ENCODE results near the gene RYR1.
"Not testable (repeated sequence)": the region's sequence is repeated elsewhere in the genome, so short reads cannot be mapped to it uniquely, and the experiment has no call there.

The RYR1 gene

DNA sequence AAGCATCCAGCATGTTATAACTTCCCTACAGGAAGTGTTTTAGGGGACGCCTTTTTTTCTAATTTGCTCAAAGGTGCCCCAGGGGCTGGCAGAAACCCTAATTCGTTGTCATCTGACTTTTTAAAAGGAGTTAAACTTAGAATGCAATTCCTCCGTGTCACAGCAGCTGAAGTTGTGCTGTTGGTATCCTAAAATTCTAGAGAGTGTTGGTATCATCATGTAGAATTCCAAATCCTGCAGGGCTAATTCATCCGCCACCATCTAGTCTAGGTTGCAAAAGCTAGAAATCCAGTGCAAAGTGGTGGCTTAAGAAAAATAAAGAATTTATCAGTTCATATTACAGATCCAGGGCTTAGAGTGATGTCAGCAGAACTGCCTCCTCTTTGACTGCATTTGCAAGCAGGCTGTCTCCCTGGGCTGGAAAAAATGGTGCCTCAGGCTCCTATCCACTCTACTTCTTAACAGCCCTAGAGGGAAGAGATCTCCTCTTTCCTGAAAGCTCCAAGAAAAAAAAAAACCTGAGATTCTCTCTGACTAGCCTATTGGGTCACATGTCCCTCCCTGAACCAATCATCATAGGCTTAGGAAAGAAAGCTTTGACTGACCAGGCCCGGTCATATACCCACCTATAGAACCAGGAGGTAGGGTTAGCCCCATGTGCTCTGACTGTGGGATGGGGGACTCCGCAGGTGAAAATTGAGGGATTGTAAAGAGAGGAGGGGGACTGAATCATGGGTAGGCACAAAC lies 111.3 kb downstream of the RYR1 start:
- DNase-seq: no peak

DNA sequence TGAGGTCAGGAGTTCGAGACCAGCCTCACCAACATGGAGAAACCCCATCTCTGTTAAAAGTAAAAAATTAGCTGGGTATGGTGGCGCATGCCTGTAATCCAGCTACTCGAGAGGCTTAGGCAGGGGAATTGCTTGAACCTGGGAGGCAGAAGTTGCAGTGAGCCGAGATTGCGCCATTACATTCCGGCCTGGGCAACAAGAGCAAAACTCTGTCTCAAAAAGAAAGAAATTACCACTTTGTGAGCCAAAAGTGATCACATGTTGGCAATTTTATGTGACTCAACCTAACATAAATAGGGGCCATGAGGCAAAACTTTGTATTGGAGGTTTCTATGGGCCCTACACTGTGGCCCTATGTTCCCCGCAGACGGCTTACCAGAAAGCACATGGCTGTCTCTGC lies 112.1 kb downstream of the RYR1 start:
- no peak for DNase-seq

DNA sequence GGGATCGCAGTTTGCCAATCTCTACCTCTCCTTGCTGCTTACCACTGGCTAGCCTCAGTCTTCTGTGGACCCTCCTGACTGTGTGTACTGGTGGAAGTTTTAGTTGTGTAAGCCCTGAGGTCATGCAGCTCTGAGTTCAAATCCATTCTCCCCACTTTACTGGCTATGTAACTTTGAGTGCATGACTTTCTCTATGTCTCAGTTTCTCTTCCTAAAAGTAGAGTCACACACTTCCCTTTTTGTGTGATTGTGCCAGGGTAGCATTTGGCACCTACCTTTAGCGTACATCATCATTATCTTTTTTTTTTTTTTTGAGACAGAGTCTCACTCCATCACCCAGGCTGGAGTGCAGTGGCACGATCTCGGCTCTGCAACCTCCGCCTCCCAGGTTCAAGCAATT lies 113.9 kb downstream of the RYR1 start:
- DNase-seq: no peak

DNA sequence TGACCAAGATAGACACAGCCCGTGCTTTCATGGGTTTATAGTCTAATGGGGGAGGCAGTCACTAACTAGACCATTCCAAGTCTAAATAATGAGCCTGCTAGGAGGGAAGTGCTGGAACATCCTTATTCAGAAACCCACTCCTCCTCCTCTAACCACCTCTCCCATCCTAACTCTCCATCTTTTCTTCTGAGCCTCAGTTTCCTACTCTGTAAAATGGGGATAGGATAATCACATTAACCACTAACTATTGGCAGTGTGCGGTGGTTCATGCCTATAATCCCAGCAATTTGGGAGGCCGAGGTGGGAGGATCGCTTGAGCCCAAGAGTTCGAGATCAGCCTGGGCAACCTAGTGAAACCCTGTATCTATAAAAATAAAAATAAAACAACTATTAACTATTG lies 115.6 kb downstream of the RYR1 start:
- no peak for DNase-seq

DNA sequence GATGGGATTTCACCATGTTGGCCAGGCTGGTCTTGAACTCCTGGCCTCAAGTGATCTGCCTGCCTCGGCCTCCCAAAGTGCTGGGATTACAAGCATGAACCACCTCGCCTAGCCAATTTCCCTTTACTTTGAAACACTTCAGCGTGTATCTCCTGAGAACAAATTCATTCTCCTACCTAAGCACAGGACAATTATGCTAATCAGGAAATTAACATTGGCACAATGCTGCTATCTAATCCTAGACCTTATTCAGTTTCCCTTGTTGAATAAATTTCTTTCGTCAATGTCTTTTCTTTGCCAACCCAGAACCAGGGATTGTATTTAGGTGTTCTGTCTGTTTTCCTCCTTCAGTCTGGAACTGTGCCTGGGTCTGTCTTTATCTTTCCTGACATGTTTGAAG lies 116.5 kb downstream of the RYR1 start:
- no peak for DNase-seq

DNA sequence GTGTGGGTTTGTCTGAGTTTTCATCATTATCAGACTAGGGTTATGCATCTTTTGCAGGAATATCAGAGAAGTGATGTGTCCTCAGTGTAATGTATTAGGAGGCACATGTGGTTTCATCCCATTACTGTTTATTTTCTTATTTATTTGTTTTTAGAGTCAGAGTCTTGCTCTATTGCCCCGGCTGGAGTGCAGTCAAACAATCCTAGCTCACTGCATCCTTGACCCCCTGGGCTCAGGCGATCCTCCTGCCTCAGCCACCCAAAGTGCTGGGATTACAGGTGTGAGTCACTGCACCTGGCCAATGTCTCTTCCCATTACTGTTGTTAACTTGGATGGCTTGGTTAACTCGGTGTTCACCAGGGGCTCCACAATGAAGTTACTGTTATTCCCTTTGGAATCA lies 116.9 kb downstream of the RYR1 start:
- no peak for DNase-seq

DNA sequence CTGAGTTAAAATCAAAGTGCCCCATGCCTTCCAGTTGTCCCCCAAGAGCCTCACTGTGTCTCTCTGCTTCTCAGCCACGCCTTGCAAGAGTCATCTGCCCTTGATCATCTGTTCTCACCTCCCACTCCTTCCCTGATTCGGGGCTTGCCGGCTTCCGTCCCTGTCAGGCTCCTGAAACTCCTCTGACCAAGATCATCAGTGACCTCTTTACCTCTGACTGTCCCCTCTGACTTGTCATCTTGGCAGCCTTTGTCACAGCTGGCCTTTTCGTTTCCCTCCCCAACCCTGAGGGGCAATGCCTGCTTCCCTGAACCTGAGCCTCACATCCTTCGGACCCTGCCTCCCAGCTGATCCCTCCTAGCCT lies 117.9 kb downstream of the RYR1 start:
- peak; percentile 68 to 77 for DNase-seq

DNA sequence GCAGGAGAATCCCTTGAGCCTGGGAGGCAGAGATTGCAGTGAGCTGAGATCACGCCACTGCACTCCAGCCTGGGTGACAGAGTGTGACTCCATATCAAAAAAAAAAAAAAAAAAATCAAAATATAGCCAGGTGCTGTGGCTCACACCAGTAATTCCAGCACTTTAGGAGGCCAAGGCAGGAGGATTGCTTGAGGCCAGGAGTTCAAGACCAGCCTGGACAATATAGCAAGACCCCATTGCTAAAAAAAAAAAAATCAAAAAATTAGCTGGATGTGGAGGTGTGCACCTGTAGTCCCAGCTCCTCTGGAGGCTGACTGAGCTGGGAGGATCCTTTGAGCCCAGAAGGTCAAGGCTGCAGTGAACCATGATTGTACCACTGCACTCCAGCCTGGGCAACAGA lies 119.7 kb downstream of the RYR1 start:
- DNase-seq: not testable (repeated sequence)

DNA sequence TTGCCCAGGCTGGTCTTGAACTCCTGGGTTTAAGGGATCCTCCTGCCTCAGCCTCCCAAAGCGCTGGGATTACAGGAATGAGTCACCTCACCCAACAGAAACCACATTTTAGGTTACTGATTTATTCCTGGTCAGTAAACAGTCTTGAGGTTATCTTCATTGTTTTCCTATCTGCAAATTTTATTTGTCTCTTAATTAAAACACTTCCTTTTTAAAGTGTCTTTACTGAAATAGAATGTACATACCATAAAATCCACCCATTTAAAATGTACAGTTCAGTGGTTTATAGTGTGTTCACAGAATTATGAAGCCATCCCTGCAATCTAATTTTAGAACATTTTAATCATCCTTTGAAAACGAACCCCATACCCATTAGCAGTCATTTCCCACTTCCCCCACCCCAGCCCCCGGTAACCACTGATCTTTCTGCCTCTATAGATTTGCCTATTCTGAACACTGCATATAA lies 121.2 kb downstream of the RYR1 start:
- DNase-seq: peak in 1 of 2 experiments; percentile 36

DNA sequence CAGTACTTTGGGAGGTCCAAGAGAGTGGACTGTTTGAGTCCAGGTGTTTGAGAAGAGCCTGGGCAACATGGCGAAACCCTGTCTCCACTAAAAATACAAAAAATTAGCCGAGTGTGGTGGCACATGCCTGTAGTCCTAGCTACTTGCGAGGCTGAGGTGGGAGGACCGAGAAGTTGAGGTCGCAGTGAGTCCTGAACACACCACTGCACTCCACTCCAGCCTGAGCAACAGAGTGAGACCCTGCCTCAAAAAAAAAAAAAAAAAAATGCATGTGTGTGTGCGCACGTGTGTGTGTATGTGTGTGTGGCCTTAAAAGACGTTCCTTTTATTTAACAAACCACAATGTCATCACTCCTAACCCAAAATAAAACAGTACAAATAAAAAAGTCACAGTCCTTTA lies 121.7 kb downstream of the RYR1 start:
- DNase-seq: no peak

DNA sequence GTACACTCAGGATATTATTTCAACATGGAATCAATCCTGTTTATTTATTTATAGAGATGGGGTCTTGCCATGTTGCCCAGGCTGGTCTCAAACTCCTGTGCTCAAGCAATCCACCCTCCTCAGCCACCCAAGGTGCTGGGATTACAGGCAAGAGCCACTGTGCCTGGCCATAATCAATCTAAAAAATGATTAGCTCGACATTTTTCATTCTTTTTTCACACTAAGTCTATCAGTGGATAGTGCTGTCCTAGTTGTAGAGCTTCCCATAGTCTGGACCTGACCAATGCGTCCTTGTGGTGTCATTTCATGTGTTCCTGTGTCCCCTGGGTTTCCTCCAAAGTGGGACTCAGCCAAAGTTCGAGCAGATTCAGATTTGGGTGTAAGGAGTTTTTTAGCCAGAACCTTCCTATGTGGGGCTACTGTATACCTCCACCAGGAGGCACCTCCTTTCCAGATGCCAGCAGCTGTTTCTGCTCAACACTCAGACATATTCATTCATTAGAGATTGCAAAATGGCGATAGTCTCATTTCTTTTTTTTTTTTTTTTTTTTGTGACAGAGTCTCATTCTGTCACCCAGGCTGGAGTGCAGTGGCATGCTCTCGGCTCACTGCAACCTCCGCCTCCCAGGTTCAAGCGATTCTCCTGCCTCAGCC lies 123.2 kb downstream of the RYR1 start:
- DNase-seq: no peak

DNA sequence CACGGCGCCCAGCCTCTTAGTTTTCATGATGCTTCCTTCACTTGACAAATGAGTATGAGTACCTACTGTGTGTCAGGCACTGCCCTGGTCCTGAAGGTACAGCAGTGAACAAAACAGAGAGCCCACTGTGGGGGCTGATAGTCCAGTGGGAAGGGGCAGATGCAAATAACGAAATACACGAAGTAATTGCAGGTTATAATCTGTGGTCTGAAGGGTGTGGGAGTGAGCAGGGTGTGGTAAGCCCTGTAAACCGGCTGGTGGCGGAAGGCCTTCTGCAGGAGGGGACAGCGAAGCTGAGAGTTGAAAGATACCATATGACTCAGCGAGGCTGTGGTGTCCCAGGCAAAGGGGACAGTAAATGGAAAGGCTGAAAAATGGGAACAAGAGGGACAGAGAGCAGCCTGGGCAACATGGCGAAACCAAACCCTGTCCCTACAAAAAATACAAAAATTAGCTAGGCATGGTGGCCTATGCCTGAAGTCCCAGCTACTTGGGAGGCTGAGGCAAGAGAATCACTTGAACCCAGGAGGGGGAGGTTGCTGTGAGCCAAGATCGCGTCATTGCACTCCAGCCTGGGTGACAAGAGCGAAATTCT lies 123.8 kb downstream of the RYR1 start:
- peak; percentile 50 to 57 for DNase-seq

DNA sequence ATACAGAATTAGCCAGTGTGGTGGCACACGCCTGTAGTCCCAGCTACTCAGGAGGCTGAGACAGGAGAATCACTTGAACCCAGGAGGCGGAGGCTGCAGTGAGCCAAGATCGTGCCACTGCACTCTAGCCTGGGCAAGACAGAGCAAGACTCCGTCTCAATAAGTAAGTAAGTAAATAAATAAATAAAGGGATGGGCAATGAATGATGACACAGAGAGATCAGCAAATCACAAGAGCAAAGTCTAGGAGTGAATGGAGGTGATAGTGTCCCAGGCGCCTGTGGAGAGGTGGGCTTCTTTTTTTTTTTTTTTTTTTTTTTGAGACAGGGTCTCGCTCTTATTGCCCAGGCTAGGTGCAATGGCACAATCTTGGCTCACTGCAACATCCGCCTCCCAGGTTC lies 125.4 kb downstream of the RYR1 start:
- DNase-seq: not testable (repeated sequence)

DNA sequence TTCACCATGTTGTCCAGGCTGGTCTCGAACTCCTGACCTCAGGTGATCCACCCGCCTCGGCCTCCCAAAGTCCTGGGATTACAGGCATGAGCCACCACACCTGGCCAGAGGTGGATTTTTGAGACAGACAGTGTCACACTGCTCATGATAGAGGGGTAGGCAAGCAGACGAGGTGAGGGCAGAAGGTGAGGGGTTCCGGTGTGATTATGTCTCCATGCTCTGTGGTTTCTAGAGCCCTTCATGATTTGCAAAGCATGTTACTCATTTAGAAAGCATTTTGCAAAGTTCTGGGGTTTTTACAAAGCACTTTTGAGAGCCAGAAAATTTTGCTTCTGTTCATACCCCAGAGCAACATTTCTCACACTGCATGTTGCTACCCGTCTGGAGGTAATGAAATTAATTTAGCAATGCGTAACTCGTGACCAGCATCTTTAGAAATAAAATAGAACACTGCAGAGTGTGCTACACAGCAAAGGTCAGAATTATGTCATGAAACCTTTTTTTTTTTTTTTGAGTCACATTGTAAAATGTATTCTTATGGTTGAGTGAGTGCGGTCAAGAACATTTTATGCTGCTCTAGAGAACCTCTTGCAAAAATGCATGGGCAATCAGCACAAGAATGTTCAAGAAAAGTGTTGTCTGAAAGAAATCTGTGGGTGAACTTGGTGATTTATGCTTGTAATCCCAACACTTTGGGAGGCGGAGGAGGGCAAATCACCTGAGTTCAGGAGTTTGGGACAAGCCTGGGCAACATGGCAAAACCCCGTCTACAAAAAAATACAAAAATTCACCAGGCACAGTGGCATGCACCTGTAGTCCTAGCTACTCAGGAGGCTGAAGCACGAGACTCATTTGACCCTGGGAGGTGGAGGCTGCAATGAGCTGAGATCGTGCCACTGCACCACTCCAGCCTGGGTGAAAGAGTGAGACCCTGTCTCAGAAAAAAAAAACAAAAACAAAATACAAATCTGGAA lies 126.2 kb downstream of the RYR1 start:
- DNase-seq: peak; percentile 48 to 52

DNA sequence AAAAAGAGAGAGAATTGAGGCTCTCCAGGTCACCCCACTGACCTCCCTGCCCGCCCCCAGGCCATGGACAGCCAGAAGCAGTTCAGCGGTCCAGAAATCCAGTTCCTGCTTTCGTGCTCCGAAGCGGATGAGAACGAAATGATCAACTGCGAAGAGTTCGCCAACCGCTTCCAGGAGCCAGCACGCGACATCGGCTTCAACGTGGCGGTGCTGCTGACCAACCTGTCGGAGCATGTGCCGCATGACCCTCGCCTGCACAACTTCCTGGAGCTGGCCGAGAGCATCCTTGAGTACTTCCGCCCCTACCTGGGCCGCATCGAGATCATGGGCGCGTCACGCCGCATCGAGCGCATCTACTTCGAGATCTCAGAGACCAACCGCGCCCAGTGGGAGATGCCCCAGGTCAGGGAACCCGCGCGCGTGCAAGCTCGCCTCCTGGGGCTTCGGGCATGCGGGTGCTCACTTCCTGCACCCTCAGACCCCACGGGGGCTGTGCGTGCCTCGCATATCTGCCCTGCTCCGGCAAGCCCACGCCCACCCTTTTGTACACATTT lies 127.6 kb downstream of the RYR1 start:
- DNase-seq: no peak

DNA sequence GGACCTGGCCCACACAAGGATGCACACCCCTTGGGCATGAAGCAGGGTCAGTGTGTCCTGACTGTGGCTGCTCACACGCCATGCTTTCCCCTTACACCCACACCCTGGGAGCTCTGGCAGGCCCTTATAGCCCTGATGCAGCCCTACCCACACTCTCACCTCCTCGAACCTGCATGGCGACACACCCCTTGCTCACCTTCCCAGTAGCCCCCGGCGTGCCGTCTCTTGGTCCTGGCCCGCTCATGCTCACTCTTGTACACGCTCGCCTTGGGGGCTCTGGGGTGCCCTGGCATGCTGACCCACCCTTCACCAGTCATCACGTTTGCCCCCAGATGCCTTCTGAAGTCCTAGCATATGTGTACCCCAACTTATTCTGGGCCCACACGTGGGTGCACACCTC lies 128.2 kb downstream of the RYR1 start:
- DNase-seq: no peak

DNA sequence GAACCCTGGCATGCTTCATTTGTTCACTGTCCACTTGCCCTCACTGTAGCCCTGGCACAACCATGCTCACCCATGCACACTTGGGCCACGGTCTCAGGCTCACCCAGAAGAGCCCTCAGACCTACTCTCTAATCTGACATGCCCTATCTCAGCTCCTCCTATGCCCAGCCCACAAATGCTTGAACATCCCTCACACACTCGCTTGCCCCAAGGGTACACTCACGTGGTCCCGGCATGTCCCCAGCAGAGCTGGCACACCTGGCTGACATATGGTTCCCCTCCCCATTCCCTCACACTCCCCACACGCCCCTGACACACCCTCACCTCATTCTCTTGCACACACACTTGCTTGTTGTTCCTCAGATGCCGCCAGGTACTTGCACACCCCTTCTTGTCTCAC lies 128.6 kb downstream of the RYR1 start:
- DNase-seq: no peak

DNA sequence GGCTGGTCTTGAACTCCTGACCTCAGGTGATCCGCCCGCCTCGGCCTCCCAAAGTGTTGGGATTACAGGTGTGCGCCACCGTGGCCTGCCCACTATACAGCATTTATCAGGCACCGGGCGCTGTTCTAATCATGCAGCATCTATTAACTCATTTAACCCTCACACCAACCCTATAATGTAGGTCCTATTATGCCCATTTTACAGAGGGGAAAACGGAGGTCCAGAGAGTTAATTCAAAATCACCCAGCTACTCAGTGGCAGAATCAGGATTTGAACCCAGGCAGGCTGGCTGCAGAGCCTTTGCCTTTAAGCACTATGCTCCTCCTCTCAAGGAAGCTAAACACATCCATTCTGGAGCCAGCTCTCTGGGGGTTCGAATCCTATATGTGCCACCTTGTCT lies 130.0 kb downstream of the RYR1 start:
- DNase-seq: no peak

DNA sequence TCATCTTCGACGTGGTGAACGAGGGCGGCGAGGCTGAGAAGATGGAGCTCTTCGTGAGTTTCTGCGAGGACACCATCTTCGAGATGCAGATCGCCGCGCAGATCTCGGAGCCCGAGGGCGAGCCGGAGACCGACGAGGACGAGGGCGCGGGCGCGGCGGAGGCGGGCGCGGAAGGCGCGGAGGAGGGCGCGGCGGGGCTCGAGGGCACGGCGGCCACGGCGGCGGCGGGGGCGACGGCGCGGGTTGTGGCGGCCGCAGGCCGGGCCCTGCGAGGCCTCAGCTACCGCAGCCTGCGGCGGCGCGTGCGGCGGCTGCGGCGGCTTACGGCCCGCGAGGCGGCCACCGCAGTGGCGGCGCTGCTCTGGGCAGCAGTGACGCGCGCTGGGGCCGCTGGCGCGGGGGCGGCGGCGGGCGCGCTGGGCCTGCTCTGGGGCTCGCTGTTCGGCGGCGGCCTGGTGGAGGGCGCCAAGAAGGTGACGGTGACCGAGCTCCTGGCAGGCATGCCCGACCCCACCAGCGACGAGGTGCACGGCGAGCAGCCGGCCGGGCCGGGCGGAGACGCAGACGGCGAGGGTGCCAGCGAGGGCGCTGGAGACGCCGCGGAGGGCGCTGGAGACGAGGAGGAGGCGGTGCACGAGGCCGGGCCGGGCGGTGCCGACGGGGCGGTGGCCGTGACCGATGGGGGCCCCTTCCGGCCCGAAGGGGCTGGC lies 131.6 kb downstream of the RYR1 start:
- DNase-seq: peak in 1 of 2 experiments; percentile 30

DNA sequence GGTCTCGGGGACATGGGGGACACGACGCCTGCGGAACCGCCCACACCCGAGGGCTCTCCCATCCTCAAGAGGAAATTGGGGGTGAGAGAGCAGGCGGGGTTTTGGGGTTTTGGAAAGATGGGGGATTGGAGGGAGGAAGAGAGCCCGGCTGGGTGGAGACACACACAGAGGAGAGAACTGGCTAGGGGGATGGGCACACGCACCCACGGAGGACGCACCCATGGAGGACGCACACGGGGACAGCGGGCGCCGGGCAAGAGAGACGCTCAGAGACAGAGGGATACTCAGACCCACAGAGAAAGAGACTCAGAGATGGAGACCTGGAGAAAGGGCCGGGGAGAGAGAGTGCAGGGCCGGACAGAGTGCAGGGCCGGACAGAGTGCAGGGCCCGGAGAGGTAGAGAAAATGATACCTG lies 132.2 kb downstream of the RYR1 start:
- no peak for DNase-seq

DNA sequence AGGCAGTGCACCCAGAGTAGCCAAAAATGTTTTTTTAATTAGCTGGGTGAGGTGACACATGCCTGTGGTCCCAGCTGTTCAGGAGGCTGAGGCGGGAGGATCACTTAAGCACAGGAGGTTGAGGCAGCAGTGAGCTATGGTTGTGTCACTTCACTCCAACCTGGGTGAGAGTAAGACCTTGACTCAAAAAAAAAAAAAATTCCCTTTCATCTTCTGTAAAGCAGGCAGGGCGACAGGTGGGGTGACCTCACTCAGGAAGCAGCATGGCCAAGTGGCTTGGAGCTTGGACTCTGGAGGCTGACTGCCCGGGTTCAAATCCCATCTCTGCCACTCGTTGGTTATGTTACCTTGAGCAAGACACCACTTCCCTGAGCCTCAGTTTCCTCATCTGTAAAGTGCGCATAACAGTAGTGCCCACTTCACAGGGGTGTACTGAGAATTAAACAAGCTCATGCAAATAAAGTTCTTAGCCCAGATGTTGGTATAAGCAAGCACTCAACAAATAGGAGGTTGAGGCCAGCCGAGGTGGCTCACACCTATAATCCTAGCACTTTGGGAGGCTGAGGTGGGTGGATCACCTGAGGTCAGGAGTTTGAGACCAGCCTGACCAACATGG lies 136.0 kb downstream of the RYR1 start:
- DNase-seq: no peak

DNA sequence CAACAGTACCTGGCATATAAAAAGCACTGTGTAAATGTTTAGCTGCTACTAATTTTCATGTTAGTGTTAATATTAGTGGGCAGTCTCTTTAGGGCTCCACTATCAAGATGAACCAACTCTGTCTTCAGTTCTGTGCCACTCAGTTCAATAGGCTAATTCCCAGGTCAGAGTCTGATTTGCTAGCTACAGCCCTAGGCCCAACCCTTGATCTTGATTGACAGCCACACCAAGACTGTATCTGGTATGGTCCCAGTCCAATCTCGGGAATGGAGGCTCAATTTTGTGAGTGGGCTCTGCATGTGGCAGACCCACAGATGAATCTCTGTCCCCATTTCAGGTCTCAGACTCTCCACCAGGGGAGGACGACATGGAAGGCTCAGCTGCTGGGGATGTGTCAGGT lies 138.2 kb downstream of the RYR1 start:
- DNase-seq: no peak

Data from activated CD4-positive, alpha-beta T cell treated with anti-CD3 and anti-CD28 coated beads, Interleukin-2, amount 50 U/mL, for 48 hours (primary cell).